ENCODE measurements around the gene SLC35A1. TPM values are rescaled to one million over a fixed set of nuclear protein-coding genes. Genes with fewer than 3 reads are reported as not detected.

The SLC35A1 gene
- total and polyA plus RNA-seq, 2 of the 4 experiments (the other 2 are of a cell fraction), result 9.7 to 12.4 TPM

DNA sequence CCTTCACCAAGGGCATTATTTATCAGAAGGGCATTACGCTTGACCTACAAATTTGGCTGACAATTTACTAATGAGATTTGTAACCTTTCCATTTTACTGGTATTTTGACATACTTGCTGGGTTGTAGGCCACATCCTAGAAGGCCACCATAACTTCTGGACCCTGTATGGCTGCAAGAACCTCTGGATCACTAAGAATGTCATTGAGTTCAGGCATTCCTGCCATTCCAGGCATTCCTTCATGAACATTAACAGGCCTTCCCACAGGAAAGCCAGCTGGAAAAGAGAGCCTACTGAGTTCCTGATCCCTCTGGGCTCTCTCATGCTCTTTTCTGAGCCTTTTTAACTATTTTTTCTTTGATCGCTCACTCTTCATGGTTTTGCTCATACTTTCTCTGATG, 28.4 kb upstream of the SLC35A1 start:
- ChIA-PET CTCF (no interaction called here), POLR2A (ENCODE audit: unreplicated experiment) (no interaction called here)
- Histone ChIP-seq H3K36me3 (ENCODE audit: control insufficient read depth, insufficient read depth, low read length) (no peaks in the 10 kb centered on the region), H3K27me3 (ENCODE audit: control insufficient read depth, insufficient read depth, low read length) (no peaks in the 10 kb centered on the region), H3K4ac (ENCODE audit: low read depth, low read length) (no peak overlapping the region), H2BK120ac (ENCODE audit: low read depth, low read length) (no peak overlapping the region), H3K9me3 (ENCODE audit: control insufficient read depth, insufficient read depth, low read length) (no peaks in the 10 kb centered on the region), H3K4me3 (ENCODE audit: insufficient read depth, low read depth, low read length) (no peak overlapping the region), H3K9me1 (ENCODE audit: insufficient read depth, low read length) (no peaks in the 10 kb centered on the region), H4K20me1 (ENCODE audit: insufficient read depth, low read length) (no peaks in the 10 kb centered on the region), H2AFZ (replicated peaks; ENCODE audit: low read length, poor library complexity) (no peak overlapping the region), H2AK5ac (ENCODE audit: low read depth, low read length) (no peak overlapping the region), H2BK20ac (ENCODE audit: low read depth, low read length) (no peak overlapping the region), H3K14ac (replicated peaks; ENCODE audit: low read depth, low read length) (no peak overlapping the region), H4K5ac (ENCODE audit: low read depth, low read length) (no peak overlapping the region), H3K23ac (ENCODE audit: low read depth, low read length) (no peak overlapping the region), H2AK9ac (replicated peaks; ENCODE audit: low read depth, low read length, poor library complexity) (no peak overlapping the region), H3K79me1 (ENCODE audit: low read depth in 1 of 2, low read length in 2 of 2) (no peaks in the 10 kb centered on the region), H3K18ac (ENCODE audit: low read depth, low read length) (no peak overlapping the region), H4K91ac (ENCODE audit: insufficient read depth, low read depth, low read length) (no peak overlapping the region), H3K4me1 (ENCODE audit: control insufficient read depth, insufficient read depth, low read length) (no peaks in the 10 kb centered on the region), H3K9ac (ENCODE audit: low read depth, low read length) (no peak overlapping the region), H3K4me2 (ENCODE audit: low read depth, low read length) (no peak overlapping the region), H2BK5ac (ENCODE audit: low read depth, low read length, poor library complexity, severe bottlenecking) (no peak overlapping the region), H3K56ac (ENCODE audit: extremely low read depth, insufficient read depth, low read length) (no peak overlapping the region), H2BK15ac (ENCODE audit: low read depth, low read length) (no peak overlapping the region), H4K8ac (ENCODE audit: low read depth in 2 of 2, low read length in 2 of 2) (no peak overlapping the region), H3K27ac (ENCODE audit: insufficient read depth, low read length) (no peak overlapping the region)
- WGBS, 2 experiments (ENCODE audit: extremely low coverage in 2 of 2, insufficient read length in 1 of 2), result 80% methylated on average over 1 of the region's 2 CpGs; no CpG with 5 or more reads in 1 of the 2 experiments
- intact Hi-C loops (cut with micrococcal nuclease) (no loop called here), dilution Hi-C loops (cut with HindIII; ENCODE audit: low sequenced_read_pairs, unreplicated experiment) (no loop called here), in situ Hi-C loops (cut with MboI; ENCODE audit: low sequenced_read_pairs) (no loop called here)
- no peak for TF ChIP-seq BHLHE40 (IDR thresholded peaks at IDR 0.05; ENCODE audit: low read depth, low read length)
- TF ChIP-seq, protein P1, sequence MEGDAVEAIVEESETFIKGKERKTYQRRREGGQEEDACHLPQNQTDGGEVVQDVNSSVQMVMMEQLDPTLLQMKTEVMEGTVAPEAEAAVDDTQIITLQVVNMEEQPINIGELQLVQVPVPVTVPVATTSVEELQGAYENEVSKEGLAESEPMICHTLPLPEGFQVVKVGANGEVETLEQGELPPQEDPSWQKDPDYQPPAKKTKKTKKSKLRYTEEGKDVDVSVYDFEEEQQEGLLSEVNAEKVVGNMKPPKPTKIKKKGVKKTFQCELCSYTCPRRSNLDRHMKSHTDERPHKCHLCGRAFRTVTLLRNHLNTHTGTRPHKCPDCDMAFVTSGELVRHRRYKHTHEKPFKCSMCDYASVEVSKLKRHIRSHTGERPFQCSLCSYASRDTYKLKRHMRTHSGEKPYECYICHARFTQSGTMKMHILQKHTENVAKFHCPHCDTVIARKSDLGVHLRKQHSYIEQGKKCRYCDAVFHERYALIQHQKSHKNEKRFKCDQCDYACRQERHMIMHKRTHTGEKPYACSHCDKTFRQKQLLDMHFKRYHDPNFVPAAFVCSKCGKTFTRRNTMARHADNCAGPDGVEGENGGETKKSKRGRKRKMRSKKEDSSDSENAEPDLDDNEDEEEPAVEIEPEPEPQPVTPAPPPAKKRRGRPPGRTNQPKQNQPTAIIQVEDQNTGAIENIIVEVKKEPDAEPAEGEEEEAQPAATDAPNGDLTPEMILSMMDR (conservative IDR thresholded peaks at IDR 0.05; ENCODE audit: low read depth, low read length), result no peak
- TF ChIP-seq, protein P2, sequence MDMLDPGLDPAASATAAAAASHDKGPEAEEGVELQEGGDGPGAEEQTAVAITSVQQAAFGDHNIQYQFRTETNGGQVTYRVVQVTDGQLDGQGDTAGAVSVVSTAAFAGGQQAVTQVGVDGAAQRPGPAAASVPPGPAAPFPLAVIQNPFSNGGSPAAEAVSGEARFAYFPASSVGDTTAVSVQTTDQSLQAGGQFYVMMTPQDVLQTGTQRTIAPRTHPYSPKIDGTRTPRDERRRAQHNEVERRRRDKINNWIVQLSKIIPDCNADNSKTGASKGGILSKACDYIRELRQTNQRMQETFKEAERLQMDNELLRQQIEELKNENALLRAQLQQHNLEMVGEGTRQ (IDR thresholded peaks at IDR 0.05; ENCODE audit: low read depth, low read length), result no peak
- TF ChIP-seq MXI1 (IDR thresholded peaks at IDR 0.05; ENCODE audit: borderline replicate concordance, low read depth, low read length), result no peak
- TF ChIP-seq NFE2L2 (IDR thresholded peaks at IDR 0.05; ENCODE audit: low read depth, low read length), result no peak
- no peak for TF ChIP-seq FOS (IDR thresholded peaks at IDR 0.05; ENCODE audit: low read depth, low read length)
- no peak for TF ChIP-seq RCOR1 (IDR thresholded peaks at IDR 0.05; ENCODE audit: insufficient replicate concordance, low read length)
- no peak for TF ChIP-seq RFX5 (IDR thresholded peaks at IDR 0.05; ENCODE audit: low read depth, low read length)
- no peak for TF ChIP-seq SMC3 (IDR thresholded peaks at IDR 0.05; ENCODE audit: low read depth, low read length)
- TF ChIP-seq POLR2A (IDR thresholded peaks at IDR 0.05; ENCODE audit: low read depth, low read length), result no peak
- no TSS peak for BruUV-seq (replicated peaks)
- no peak for ATAC-seq (ENCODE audit: low read depth)
- DNase-seq, result no peak

All from IMR-90 (cell line).